H7 (cell line): ENCODE data around the gene RUFY3. TPM values are rescaled to one million over a fixed set of nuclear protein-coding genes. Genes with fewer than 3 reads are reported as not detected.

Source experiments
- DNase-seq: peaks from one replicate; pipeline ENCODE4 v3.0.0; 2012
- H3K27me3 ChIP-seq: 2 replicates; pipeline ENCODE4 v1.6.0; 2011; ENCODE audit warnings: mild to moderate bottlenecking, low read length; ENCODE audit not compliant: control insufficient read depth, insufficient read depth
- H3K36me3 ChIP-seq: replicated peaks from 2 replicates; pipeline ENCODE4 v1.5.1; 2011; ENCODE audit warnings: low read length; ENCODE audit not compliant: control insufficient read depth, insufficient read depth
- H3K4me3 ChIP-seq: 2 replicates; pipeline ENCODE4 v1.5.1; 2011; ENCODE audit warnings: low read depth, mild to moderate bottlenecking, control low read depth, low read length, moderate library complexity; ENCODE audit not compliant: insufficient read depth
- total RNA-seq: library from RNA; depleted of rRNA; stranded (reverse); fragments of >200 nt; shearing (Covaris generic); gene quantifications from 2 replicates; pipeline ENCODE4 v1.2.3, GENCODE V29; 2014; rRNA removed

Gene RUFY3
- total RNA-seq, 1 experiment from 2014 or later: 32.7 TPM

DNA sequence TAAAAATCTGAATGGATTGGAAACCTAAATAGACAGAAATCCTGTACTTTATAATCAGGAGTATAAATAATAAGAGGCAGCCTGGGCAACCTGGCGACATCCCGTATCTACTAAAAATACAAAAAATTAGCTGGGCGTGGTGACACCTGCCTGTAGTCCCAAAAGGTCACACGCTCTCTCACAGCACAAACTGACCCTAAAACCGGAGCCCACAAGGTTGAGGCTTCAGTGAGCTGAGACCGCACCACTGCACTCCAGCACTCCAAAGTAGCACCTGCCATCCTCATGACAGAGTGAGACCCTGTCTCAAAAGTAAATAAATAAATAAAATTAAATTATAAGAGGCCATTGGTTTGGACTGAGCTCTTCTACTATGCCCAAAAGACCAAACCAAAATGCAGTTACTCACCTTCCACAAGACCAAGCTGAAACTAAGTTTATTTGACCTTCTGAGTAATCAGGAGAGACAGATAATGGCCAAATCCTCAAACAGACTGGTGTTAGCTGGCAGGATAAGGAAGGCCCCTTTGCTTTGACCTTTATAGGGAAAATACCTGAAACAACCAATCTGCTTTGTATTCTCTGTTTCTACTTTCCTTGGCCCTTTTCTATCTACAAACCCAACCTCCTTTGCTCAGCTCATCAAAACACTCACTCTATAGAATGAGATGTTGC, 121.1 kb downstream of the RUFY3 start:
- DNase-seq: no peak
- Histone ChIP-seq H3K36me3 (no peaks in the 10 kb centered on the region), H3K27me3 (no peaks in the 10 kb centered on the region), H3K4me3 (no peak overlapping the region)

DNA sequence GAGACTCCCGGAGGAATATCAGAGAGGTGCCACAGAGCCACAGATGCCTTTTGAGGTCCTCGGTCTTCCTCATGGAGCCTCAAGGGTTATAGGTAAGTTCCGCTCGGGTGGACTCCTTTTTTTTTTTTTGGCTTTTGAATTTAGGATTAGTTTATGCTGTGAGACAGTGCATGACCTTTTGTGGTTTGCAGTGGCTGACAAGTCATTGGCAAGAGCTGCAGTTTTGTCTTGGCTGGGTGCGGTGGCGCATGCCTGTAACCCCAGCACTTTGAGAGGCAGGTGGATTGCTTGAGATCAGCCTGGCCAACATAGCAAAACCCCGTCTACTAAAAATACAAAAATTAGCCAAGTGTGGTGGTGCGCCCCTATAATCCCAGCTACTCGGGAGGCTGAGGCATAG, 122.4 kb downstream of the RUFY3 start:
- no peak overlapping the region for H3K4me3 ChIP-seq
- no peaks in the 10 kb centered on the region for H3K27me3 ChIP-seq
- DNase-seq: no peak
- no peaks in the 10 kb centered on the region for H3K36me3 ChIP-seq

DNA sequence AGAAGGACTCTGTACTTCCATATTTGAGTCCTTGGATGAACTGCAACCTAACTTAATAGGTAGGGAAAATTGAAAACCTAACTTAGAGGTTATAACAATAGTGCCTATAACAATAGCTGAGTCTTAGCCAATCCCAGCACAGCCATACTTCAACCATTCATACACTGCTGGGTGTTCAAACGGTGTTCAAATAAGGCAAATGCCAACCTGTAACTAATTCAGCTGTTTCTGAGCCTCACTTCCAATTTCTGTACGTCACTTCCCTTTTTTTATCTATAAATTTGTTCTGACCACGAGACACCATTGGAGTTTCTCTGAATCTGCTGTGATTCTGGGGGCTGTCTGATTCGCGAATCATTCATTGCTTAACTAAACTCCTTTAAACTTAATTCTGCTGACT, 127.5 kb downstream of the RUFY3 start:
- no peaks in the 10 kb centered on the region for H3K27me3 ChIP-seq
- no peak for DNase-seq
- no peaks in the 10 kb centered on the region for H3K36me3 ChIP-seq
- H3K4me3 ChIP-seq: no peak overlapping the region

DNA sequence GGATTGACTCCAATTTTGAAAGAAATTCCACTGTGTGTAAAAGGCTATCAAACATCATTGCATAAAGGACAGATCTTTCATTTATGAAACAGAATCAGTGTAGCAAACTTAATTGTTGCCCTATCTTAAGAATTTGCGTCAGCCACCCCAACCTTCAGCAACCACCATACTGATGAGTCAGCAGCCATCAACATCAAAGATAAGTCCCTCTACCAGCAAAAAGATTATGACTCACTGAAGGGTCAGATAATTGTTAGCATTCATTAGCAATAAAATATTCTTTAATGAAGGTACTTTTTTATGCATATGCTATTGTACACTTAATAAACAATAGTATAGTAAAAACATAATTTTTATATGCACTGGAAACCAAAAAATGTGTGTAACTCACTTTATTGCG, 133.7 kb downstream of the RUFY3 start:
- Histone ChIP-seq H3K27me3 (no peaks in the 10 kb centered on the region), H3K36me3 (no peaks in the 10 kb centered on the region), H3K4me3 (no peak overlapping the region)
- DNase-seq: no peak

Other genes with a start within 250 kb of the RUFY3 start
- not detected in 2 replicates for gene MUC7, start 249.8 kb upstream of the RUFY3 start, total RNA-seq
- gene AMTN, start 203.4 kb upstream of the RUFY3 start, total RNA-seq: not detected in 2 replicates
- not detected in 2 replicates for gene AMBN, start 129.7 kb upstream of the RUFY3 start, total RNA-seq
- not detected in 2 replicates for gene ENAM, start 93.2 kb upstream of the RUFY3 start, total RNA-seq
- gene JCHAIN, start 55.5 kb upstream of the RUFY3 start, total RNA-seq: not detected in 2 replicates
- gene UTP3, start 33.4 kb upstream of the RUFY3 start, total RNA-seq: 11.5 and 12.3 TPM in 2 replicates
- 132 and 147 TPM in 2 replicates for gene GRSF1, start 117.9 kb downstream of the RUFY3 start, total RNA-seq
- gene MOB1B, start 180.4 kb downstream of the RUFY3 start, total RNA-seq: 5.5 and 10.5 TPM in 2 replicates